K562 (cell line): Measurements from ENCODE around the gene ZC3H10. TPM values are rescaled to one million over a fixed set of nuclear protein-coding genes. Genes with fewer than 3 reads are reported as not detected.

ENCODE experiments used
- CCNT2 ChIP-seq: IDR thresholded peaks from 2 replicates; pipeline ENCODE4 v1.6.1; 2011; ENCODE audit warnings: borderline replicate concordance, low read depth, mild to moderate bottlenecking, moderate library complexity, mixed read lengths, low read length; ENCODE audit not compliant: insufficient read length; ENCODE audit errors: extremely low read depth
- DPF2 ChIP-seq: fragments of 450-650 bp; IDR thresholded peaks from 2 replicates; pipeline ENCODE4 v1.6.1; 2016
- EGR1 ChIP-seq: fragments of 450-650 bp; conservative IDR thresholded peaks from 2 replicates; pipeline ENCODE4 v1.6.1; 2017; ENCODE audit warnings: mild to moderate bottlenecking
- EHMT2 ChIP-seq: fragments of 450-650 bp; IDR thresholded peaks from 2 replicates; pipeline ENCODE4 v1.6.1; 2018; ENCODE audit warnings: antibody characterized with exemption
- ESRRB ChIP-seq: fragments of 250-450 bp; sonication (Bioruptor Pico); IDR thresholded peaks from 2 replicates; pipeline ENCODE4 v1.5.0; 2020; ENCODE audit warnings: mild to moderate bottlenecking, moderate library complexity, borderline replicate concordance
- KAT2B ChIP-seq: IDR thresholded peaks from one replicate; pipeline ENCODE4 v1.6.1; 2012; ENCODE audit warnings: low read depth, mild to moderate bottlenecking, control low read depth, inconsistent platforms, low read length, moderate library complexity
- MED1 ChIP-seq: sonication (generic); formaldehyde crosslinking; IDR thresholded peaks from 2 replicates; pipeline ENCODE4 v1.8.1; 2023; ENCODE audit warnings: missing genetic modification reagents, borderline replicate concordance
- MYNN ChIP-seq, 2 experiments: sonication (generic); formaldehyde crosslinking in 1 of 2; IDR thresholded peaks; 2 replicates each; pipeline versions ENCODE4 v1.5.0 to v1.6.1; 2016 to 2020; ENCODE audit warnings: antibody characterized with exemption in 1 of 2, missing genetic modification reagents in 1 of 2
- NCOR1 ChIP-seq: fragments of 450-650 bp; IDR thresholded peaks from 2 replicates; pipeline ENCODE4 v1.6.1; 2016; ENCODE audit warnings: mild to moderate bottlenecking, moderate library complexity
- NFIC ChIP-seq: fragments of 450-650 bp; IDR thresholded peaks from 2 replicates; pipeline ENCODE4 v1.6.1; 2017; ENCODE audit warnings: mild to moderate bottlenecking, inconsistent platforms
- NR2C1 ChIP-seq, 2 experiments: fragments of 450-650 bp; IDR thresholded peaks; 2 replicates each; pipeline ENCODE4 v1.6.1; 2017; ENCODE audit warnings: mild to moderate bottlenecking in 2 of 2, antibody characterized with exemption in 1 of 2, inconsistent platforms in 1 of 2, missing compliant biosample characterization in 1 of 2, missing genetic modification characterization in 1 of 2
- PCBP1 ChIP-seq: fragments of 200-400 bp; formaldehyde crosslinking; IDR thresholded peaks from 2 replicates; pipeline ENCODE4 v1.6.1; 2018; ENCODE audit warnings: mild to moderate bottlenecking, low read depth, low read length; ENCODE audit not compliant: poor library complexity, severe bottlenecking
- POLR2AphosphoS2 ChIP-seq: IDR thresholded peaks from 2 replicates; pipeline ENCODE4 v1.6.1; 2012; ENCODE audit warnings: low read length, improper control_type of control experiment
- RAD21 ChIP-seq, 2 experiments: fragments of 250-450 bp in 1 of 2; fragments of 450-650 bp in 1 of 2; sonication (Bioruptor Pico) in 1 of 2; formaldehyde crosslinking in 1 of 2; IDR thresholded peaks in 1 of 2; conservative IDR thresholded peaks in 1 of 2; 2 replicates each; pipeline versions ENCODE4 v1.4.0 to v1.8.0; 2020 to 2022; ENCODE audit warnings: mild to moderate bottlenecking in 2 of 2, moderate library complexity in 1 of 2
- RBM34 ChIP-seq: fragments of 200-400 bp; formaldehyde crosslinking; IDR thresholded peaks from 2 replicates; pipeline ENCODE4 v1.6.1; 2018; ENCODE audit warnings: low read length, borderline replicate concordance; ENCODE audit not compliant: insufficient read depth
- SAP30 ChIP-seq: fragments of 200-600 bp; sonication (generic); IDR thresholded peaks from 2 replicates; pipeline ENCODE4 v1.6.1; 2012; ENCODE audit warnings: borderline replicate concordance, low read depth, mild to moderate bottlenecking, moderate library complexity, low read length, control low read depth, inconsistent platforms; ENCODE audit not compliant: insufficient read depth, poor library complexity, severe bottlenecking
- SMARCE1 ChIP-seq: fragments of 450-650 bp; IDR thresholded peaks from 2 replicates; pipeline ENCODE4 v1.7.1; 2016; ENCODE audit warnings: mild to moderate bottlenecking
- STAT5A ChIP-seq: IDR thresholded peaks from 2 replicates; pipeline ENCODE4 v1.6.1; 2012; ENCODE audit warnings: low read length, inconsistent platforms, borderline replicate concordance
- TCF3 ChIP-seq: sonication (generic); formaldehyde crosslinking; IDR thresholded peaks from 2 replicates; pipeline ENCODE4 v1.4.0; 2020; ENCODE audit warnings: mild to moderate bottlenecking, missing genetic modification reagents
- ZFP36 ChIP-seq: fragments of 150-350 bp; IDR thresholded peaks from 2 replicates; pipeline ENCODE4 v1.6.1; 2018; ENCODE audit warnings: low read length, low read depth; ENCODE audit not compliant: partially characterized antibody
- ZFX ChIP-seq: sonication (generic); formaldehyde crosslinking; IDR thresholded peaks from 2 replicates; pipeline ENCODE4 v1.8.0; 2022; ENCODE audit warnings: mild to moderate bottlenecking, missing genetic modification reagents, moderate library complexity
- ZKSCAN3 ChIP-seq: fragments of 250-450 bp; sonication (Bioruptor Pico); IDR thresholded peaks from 2 replicates; pipeline ENCODE4 v1.4.0; 2020
- ZNF165 ChIP-seq: fragments of 250-450 bp; sonication (Bioruptor Pico); IDR thresholded peaks from 2 replicates; pipeline ENCODE4 v1.4.0; 2020; ENCODE audit warnings: borderline replicate concordance
- ZNF57 ChIP-seq: fragments of 450-650 bp; formaldehyde crosslinking; IDR thresholded peaks from 2 replicates; pipeline ENCODE4 v1.4.0; 2020; ENCODE audit warnings: mild to moderate bottlenecking, moderate library complexity
- polyA plus RNA-seq, 8 experiments: library from polyadenylated mRNA; depleted of rRNA in 4 of 8; stranded (reverse) in 5 of 8; unstranded in 3 of 8; fragments of >200 nt; fragmentation: Nextera tagmentation in 2 of 8; fragmentation: Illumina TruSeq in 1 of 8; extraction: Ambion mirVana in 2 of 8; extraction: Trizol in 1 of 8; gene quantifications; 2 replicates each; pipeline versions ENCODE4 v1.2.1 to v1.2.3, GENCODE V29; 2011 to 2014; ENCODE audit warnings: inconsistent platforms in 1 of 8, missing spikeins in 1 of 8
- total RNA-seq, 7 experiments: library from RNA; depleted of rRNA in 6 of 7; stranded (reverse); fragments of >200 nt in 6 of 7; fragmentation: Illumina TruSeq in 2 of 7; extraction: Trizol in 2 of 7; gene quantifications; 2 replicates each; pipeline versions ENCODE4 v1.2.1 to v1.2.3, GENCODE V29; 2011 to 2021; ENCODE audit warnings: low replicate concordance in 1 of 7
- TF ChIP-seq, protein P1 (sequence below): fragments of 250-450 bp; sonication (Bioruptor Pico); IDR thresholded peaks from 2 replicates; pipeline ENCODE4 v1.4.0; 2020; ENCODE audit warnings: mild to moderate bottlenecking
- TF ChIP-seq, protein P2 (sequence below): fragments of 250-450 bp; sonication (Bioruptor Pico); IDR thresholded peaks from 2 replicates; pipeline ENCODE4 v1.9.0; 2021; ENCODE audit warnings: mild to moderate bottlenecking
- TF ChIP-seq, protein P3 (sequence below): sonication (generic); formaldehyde crosslinking; IDR thresholded peaks from 2 replicates; pipeline ENCODE4 v1.8.0; 2022; ENCODE audit warnings: missing genetic modification reagents, mild to moderate bottlenecking, moderate library complexity, borderline replicate concordance

The ZC3H10 gene
- total and polyA plus RNA-seq, 9 of the 15 experiments (the other 6 are each of a cell fraction or from before 2014, with no cell fraction given), result 0.31 to 4.1 (median 1.6) TPM

- no peak for TF ChIP-seq EGR1
- no peak for TF ChIP-seq STAT5A
- no peak for TF ChIP-seq RBM34
- TF ChIP-seq, protein P1, sequence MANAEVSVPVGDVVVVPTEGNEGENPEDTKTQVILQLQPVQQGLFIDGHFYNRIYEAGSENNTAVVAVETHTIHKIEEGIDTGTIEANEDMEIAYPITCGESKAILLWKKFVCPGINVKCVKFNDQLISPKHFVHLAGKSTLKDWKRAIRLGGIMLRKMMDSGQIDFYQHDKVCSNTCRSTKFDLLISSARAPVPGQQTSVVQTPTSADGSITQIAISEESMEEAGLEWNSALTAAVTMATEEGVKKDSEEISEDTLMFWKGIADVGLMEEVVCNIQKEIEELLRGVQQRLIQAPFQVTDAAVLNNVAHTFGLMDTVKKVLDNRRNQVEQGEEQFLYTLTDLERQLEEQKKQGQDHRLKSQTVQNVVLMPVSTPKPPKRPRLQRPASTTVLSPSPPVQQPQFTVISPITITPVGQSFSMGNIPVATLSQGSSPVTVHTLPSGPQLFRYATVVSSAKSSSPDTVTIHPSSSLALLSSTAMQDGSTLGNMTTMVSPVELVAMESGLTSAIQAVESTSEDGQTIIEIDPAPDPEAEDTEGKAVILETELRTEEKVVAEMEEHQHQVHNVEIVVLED (CRISPR knock-in tag), result no peak
- no peak for TF ChIP-seq ZNF57
- no peak for TF ChIP-seq EHMT2
- no peak for TF ChIP-seq CCNT2
- TF ChIP-seq, protein P2, sequence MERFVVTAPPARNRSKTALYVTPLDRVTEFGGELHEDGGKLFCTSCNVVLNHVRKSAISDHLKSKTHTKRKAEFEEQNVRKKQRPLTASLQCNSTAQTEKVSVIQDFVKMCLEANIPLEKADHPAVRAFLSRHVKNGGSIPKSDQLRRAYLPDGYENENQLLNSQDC, result no peak
- TF ChIP-seq NCOR1, result peak; percentile 79
- no peak for TF ChIP-seq NR2C1 (IDR thresholded peaks at IDR 0.05)
- TF ChIP-seq NR2C1 (tag; IDR thresholded peaks at IDR 0.05), result no peak
- TF ChIP-seq KAT2B, result no peak
- no peak for TF ChIP-seq ZFP36
- peak; percentile 37; the same call in 1 of the 2 replicates for TF ChIP-seq SMARCE1
- no peak for TF ChIP-seq ZNF165 (CRISPR knock-in tag)
- peak; percentile 75 for TF ChIP-seq TCF3 (CRISPR knock-in tag)
- peak; percentile 33; the same call in 1 of the 2 replicates for TF ChIP-seq NFIC
- TF ChIP-seq, protein P3, sequence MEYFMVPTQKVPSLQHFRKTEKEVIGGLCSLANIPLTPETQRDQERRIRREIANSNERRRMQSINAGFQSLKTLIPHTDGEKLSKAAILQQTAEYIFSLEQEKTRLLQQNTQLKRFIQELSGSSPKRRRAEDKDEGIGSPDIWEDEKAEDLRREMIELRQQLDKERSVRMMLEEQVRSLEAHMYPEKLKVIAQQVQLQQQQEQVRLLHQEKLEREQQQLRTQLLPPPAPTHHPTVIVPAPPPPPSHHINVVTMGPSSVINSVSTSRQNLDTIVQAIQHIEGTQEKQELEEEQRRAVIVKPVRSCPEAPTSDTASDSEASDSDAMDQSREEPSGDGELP (CRISPR knock-in tag), result 0 out of 2 replicates have a peak, but pooled peaks have one; percentile 9
- TF ChIP-seq ZKSCAN3 (CRISPR knock-in tag), result no peak
- no peak for TF ChIP-seq SAP30
- TF ChIP-seq DPF2, result peak; percentile 51; the same call in 1 of the 2 replicates
- TF ChIP-seq MYNN (IDR thresholded peaks at IDR 0.05), result no peak
- TF ChIP-seq MYNN (CRISPR knock-in tag; IDR thresholded peaks at IDR 0.05), result no peak
- no peak for TF ChIP-seq ZFX (CRISPR knock-in tag)
- TF ChIP-seq POLR2AphosphoS2, result no peak
- no peak for TF ChIP-seq RAD21 (CRISPR knock-in tag; conservative IDR thresholded peaks at IDR 0.05 in 1 of 2, IDR thresholded peaks at IDR 0.05 in 1 of 2)
- no peak for TF ChIP-seq MED1
- TF ChIP-seq PCBP1, result no peak
- TF ChIP-seq ESRRB (CRISPR knock-in tag), result no peak
Observed at GRCh38 chr12:56107242-56107641, 10.8 kb upstream of the ZC3H10 start (continued).
